MV-4-11 (cell line): ENCODE measurements around the gene XCL2.

Experiments
- DNase-seq: peaks from one replicate; lab custom pipeline; 2025; lab: John Stamatoyannopoulos, UW

XCL2 gene

DNA sequence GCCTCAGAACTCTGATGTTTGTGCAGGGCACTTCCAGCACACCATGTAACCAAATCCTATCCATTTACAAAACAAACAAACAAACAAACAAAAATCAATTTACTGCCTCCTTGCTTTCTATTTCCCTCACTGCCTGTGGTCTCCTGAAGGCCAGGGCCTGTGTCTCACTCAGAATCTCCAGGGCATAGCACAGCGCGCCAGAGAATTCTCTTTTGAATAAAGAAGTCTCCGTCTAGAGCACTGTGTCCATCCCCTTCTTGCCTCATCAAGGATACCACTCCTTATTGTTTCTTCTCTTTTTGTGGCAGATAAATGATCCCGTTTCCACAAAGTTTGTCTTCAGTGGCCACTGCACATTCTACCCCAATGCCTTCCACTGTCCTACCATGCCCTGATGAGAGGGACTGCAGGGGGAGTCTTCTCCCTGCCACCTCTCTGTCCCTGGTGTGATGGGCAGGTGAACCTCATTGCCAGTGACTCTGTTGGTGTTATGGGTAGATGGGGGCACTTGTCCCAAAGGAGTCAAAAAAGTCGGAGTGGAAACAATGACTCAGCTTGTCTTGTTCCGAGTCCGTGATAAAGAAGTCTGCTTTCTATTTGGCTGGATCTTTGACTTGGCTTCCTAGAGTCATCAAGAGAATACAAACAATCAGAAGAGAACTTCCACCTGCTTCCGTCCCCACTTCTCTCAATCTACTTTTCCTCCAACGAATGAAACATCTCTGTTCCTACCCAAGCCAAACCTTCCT, 30.0 kb downstream of the XCL2 start:
- DNase-seq: no peak

DNA sequence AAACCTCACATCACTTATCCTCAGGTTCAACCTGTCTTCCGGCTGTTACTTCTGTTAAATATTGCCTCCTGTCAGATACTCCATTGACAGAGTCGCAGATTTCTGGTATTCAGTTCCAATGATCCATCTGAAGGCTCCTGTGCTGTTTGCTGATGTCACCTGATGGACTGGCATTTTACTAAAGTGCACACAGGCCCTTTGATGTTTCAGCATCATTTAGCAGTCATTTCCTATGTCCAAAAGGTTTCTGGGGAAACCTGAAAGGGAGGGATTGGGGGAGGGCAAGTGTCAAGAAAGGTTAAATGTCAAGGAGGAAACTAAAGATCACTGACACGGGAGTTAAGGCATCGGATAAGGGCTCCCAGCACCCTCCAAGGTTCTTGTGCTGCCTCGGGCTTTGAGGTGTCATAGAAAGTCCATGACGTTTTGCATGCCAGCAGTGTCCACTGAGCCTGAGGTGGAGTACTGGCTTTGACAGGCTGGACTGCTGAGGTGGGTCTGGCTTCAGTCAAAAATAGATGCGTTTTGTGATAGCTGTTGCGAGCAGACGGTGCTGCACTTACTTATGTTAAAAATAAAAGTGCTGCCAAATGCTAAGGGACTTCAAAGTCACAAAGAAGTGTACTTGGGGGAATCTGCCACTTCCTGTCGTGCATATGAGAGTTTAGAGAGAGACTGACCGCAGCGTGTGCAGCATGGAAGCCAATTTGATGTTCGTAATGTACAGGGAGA, 30.8 kb downstream of the XCL2 start:
- DNase-seq: peak; percentile 48

DNA sequence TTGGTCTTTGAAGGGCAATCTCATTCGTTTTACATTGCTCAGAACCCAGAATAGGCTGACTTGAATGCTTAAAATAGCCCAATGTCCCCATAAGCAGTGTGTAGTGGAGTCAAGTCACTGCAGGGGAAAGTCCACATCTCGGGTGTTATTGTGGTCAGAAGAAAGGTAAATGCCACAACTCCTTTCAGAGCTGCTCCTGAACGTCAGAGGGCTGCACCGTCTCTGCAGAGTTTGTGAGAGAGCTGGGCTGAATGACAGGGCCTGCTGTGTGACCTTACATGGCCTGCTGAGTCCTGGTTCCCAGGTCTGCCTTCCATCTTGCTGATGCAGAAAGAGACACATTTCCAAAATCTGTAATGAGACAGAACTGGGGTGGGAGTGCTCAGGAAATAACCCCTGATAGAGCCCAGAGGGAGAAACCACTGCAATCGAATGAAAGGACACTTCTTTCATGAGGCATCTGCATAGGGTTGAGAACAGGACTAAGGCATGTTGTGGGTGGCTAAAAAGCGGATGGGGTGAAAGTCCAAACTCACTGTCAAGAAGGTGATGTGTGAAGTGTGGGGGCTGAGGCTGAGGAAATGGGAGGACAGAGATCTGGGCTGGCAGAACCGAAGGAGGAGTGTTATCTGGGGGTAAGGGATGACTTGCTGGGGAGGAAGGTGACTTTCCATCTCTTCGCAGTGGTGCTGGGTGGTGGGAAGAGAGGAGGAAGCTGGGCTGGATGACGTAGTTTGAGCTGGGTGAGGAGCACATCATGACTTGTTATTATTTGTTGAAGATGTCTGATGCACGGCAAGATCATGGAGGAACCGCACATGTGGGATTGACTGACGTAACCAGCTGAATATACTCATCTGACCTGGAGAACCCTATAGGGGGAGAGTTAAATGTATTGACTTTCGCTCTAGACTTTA, 33.7 kb downstream of the XCL2 start:
- DNase-seq: no peak

- peak; percentile 24 for DNase-seq
Observed at GRCh38 chr1:168509210-168509609, 34.6 kb downstream of the XCL2 start.

DNA sequence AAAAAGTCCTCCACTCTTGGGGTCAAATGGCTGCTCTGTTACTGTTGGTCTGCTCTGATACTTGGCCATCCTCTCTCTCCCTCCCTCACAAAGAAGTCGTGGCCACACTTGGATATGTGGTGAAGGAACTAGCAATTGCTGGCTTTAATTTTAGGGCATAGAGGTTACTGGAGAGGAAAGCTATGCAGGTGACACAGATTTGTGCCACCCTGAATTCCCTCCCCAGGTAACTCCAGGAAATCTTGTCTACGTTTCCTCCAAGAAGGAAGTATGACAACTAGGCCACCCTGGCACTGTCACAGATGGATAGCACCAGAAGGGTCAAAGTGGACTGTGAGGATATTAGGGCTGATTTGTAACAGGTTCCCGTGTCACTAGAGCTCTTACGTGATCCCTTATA, 36.0 kb downstream of the XCL2 start:
- no peak for DNase-seq

DNA sequence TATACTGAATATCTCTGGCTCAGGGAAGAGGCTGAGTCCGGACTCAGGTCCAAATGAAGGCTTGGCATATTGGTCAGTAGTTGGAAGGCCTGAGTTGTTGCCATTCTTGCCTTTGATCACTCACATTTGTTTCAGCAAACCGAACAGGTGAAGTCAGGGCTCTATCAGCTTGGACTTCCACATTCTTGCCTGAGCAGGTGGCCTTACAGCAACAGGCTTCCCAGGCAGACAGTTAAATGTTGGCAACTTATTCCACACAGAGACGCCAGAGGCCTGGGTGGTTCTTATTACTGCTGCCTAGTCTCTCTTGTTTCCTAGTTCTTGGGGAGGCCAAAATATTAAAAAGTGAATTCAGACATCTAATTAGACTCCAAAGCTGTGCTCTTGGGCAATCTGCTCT, 36.6 kb downstream of the XCL2 start:
- no peak for DNase-seq

DNA sequence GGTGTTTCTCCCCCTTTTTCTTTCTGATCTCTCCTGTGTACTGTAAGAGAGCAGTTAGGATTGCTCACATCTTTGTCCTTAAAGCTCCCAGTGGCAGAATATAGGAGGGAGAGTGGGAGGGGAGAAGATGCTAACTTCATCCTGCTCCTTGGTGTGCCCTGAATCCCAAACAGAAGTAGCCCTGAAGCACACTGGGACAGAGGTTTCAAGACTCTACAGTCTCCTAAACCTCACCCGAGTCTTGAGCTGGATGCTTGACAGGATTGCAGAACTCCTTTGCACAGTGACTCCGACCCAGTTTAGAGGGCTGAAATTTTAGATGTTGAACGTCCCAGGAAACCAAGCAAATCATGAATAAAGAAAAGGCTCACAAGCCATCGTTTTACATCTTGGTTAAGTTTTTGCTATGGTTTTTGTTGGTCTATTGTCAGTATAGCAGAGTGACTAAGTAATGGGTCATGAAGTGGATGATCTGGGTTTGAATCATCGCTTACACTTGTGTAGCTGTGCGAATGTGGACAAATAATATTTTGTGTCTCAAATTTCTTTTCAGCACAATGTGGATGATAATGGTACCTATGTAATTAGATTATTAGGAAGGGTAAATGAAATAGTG, 37.5 kb downstream of the XCL2 start:
- no peak for DNase-seq

GRCh38 chr1:168505006-168505405, 38.8 kb downstream of the XCL2 start:
- DNase-seq: no peak

- peak; percentile 100 for DNase-seq
Observed at GRCh38 chr1:168504064-168504837, 39.5 kb downstream of the XCL2 start.

GRCh38 chr1:168499688-168500049, 44.1 kb downstream of the XCL2 start:
- no peak for DNase-seq

DNA sequence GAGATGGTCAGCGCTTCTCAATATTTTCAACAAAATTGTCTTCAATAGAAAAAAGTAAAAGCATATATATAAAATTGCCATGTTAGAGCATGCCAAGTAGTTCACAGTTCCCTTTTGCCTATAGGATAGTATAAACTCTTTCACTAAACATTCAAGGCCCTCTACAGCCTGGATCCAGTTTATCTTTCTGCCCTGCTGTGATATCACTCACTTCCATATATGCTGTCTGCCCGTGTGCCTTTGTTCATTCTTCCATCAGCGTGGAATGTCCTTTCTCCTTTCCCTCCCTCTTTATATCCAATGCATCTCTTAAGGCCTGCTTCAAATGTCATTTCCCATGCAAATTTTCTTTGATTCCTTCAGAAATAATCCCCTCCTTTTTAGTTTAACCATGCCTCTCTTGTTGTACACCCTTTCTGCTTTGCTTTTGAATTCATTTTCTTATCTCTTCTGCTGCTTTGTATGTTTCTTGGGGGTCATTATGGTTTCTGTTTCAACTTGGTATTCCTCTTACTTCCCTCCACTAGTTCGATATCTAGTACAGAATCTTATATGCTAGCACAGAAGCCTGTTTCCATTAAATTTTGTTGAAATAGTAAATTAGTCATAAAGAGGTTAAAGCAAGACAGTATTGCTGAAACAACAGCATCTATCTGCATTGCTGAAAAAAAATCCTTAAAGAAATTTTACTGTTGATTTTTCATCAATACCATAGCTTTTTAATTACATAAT, 44.7 kb downstream of the XCL2 start:
- DNase-seq: no peak

- DNase-seq: no peak
Observed at GRCh38 chr1:168498159-168498631, 45.6 kb downstream of the XCL2 start.

GRCh38 chr1:168497376-168497950, 46.3 kb downstream of the XCL2 start:
- DNase-seq: no peak

DNA sequence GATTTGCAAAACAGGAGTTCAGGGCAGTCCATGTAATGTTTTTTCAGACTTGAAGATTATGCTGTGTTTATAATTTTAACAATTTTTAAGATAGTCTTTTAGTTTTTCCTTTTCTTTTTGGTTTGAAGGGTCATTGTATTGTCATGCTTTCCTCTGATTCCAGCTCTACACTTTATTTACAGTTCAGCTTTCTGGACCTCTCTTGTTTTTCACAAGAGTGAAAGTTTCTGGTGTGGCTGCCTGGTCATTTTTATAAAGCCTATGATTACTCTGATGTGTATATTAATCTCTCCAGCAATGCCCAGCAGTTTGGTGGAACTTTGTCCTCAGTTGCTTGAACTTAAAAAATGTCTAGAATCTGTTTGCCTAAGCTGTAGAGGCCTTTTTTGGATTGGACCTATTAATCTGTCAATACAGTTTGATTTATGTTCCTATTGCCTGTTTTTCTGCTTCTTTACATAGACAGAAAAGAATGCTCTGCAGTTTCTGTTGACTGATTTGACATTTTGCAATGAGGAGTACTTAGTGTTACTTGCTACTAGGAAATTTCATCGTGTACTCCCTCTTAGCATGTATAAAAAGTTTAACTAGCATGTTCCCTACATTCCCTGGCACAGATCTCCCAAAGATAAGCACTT, 52.2 kb downstream of the XCL2 start:
- DNase-seq: no peak
